Gastrocnemius medialis (tissue), 4 donors: ENCODE data around the gene RNF112.

Experiments used
- POLR2A ChIP-seq, 2 donors: fragments of 450-650 bp; IDR thresholded peaks; one replicate each; pipeline ENCODE4 v1.6.1; 2017; ENCODE audit warnings: antibody characterized with exemption in 2 of 2, mild to moderate bottlenecking in 2 of 2, moderate library complexity in 2 of 2
- TF ChIP-seq, protein P1 (sequence below), 5 experiments: fragments of 450-650 bp in 3 of 5; fragments of 200-600 bp in 2 of 5; sonication (generic) in 2 of 5; IDR thresholded peaks in 4 of 5; conservative IDR thresholded peaks in 1 of 5; 1 replicate in 4 of 5; 2 replicates in 1 of 5; pipeline ENCODE4 v1.5.1; 2016 to 2019; ENCODE audit warnings: antibody characterized with exemption in 5 of 5, mild to moderate bottlenecking in 3 of 5, moderate library complexity in 3 of 5

DNA sequence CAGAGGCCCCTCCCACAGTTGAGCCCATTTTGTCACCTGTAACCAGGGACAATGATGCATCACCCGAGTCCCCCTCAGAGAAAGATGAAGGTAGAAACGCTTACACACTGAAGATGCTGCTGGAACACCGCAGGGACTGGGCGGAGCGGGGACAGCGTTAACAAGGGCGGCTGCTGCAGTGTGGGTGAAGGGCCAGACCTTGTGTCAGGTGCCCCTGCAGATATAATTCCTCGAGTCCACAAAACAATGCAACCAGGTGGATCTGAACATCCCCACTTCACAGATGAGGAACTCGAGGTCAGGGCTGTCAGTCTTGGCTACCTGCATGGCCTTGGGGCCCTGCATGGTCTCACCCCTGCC lies 39.0 kb upstream of the RNF112 start:
- TF ChIP-seq, protein P1, sequence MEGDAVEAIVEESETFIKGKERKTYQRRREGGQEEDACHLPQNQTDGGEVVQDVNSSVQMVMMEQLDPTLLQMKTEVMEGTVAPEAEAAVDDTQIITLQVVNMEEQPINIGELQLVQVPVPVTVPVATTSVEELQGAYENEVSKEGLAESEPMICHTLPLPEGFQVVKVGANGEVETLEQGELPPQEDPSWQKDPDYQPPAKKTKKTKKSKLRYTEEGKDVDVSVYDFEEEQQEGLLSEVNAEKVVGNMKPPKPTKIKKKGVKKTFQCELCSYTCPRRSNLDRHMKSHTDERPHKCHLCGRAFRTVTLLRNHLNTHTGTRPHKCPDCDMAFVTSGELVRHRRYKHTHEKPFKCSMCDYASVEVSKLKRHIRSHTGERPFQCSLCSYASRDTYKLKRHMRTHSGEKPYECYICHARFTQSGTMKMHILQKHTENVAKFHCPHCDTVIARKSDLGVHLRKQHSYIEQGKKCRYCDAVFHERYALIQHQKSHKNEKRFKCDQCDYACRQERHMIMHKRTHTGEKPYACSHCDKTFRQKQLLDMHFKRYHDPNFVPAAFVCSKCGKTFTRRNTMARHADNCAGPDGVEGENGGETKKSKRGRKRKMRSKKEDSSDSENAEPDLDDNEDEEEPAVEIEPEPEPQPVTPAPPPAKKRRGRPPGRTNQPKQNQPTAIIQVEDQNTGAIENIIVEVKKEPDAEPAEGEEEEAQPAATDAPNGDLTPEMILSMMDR (IDR thresholded peaks at IDR 0.05 in 4 of 5, conservative IDR thresholded peaks at IDR 0.05 in 1 of 5), result no peak
- TF ChIP-seq POLR2A (IDR thresholded peaks at IDR 0.05), result no peak
